Right ventricle myocardium inferior (tissue), 1 donor: Measurements from ENCODE around the gene IL18BP. TPM values are rescaled to one million over a fixed set of nuclear protein-coding genes. Genes with fewer than 3 reads are reported as not detected.

Source experiments
- ATAC-seq: fragments of 200-7000 bp; cut with Tn5 transposase; one replicate; pipeline ENCODE4 v1.9.1; 2020; ENCODE audit warnings: mild to moderate bottlenecking, moderate library complexity
- DNase-seq: peaks from one replicate; pipeline ENCODE4 v3.0.0; 2021; ENCODE audit errors: missing footprints
- intact Hi-C: fragments of 100-400 bp; cut with DNase I; formaldehyde crosslinking; loops from one replicate; pipeline ENCODE4 v1.11.0; 2022
- total RNA-seq: library from RNA; stranded (reverse); fragmentation: NEBNext Ultra II Directional; extraction: Animal tissue kit (Norgen Biotek cat#: 25700); gene quantifications from one replicate; pipeline ENCODE4 v1.2.1, GENCODE V29; 2021
- donor health status: DM: no; HTN: yes; CAD: no; lungs with severe emphysema.

The IL18BP gene
- total RNA-seq, 1 donor from 2014 or later, result 5.1 TPM

- ATAC-seq, result no peak
- DNase-seq, result no peak
- intact Hi-C loops, result no loop called here
Measured at GRCh38 chr11:71994786-71995185, 3.9 kb upstream of the IL18BP start.

- intact Hi-C loops, result no loop called here
- DNase-seq (no peak), ATAC-seq (no peak)
Measured at GRCh38 chr11:71995726-71996291, 2.9 kb upstream of the IL18BP start.

- DNase-seq, result no peak
- intact Hi-C loops, result no loop called here
- peak; percentile 1 for ATAC-seq
Measured at GRCh38 chr11:71996517-71996916, 2.2 kb upstream of the IL18BP start.

GRCh38 chr11:71996946-71997345 lies 1.8 kb upstream of the IL18BP start:
- intact Hi-C loops, result no loop called here
- peak; percentile 56 for ATAC-seq
- peak; percentile 85 for DNase-seq

- DNase-seq, result no peak
- no peak for ATAC-seq
- intact Hi-C loops, result no loop called here
Measured at GRCh38 chr11:71997594-71997993, 1.1 kb upstream of the IL18BP start.

GRCh38 chr11:71998061-71998460 lies 648 bp upstream of the IL18BP start:
- ATAC-seq, result no peak
- no peak for DNase-seq
- intact Hi-C loops, result no loop called here

GRCh38 chr11:71999362-71999761 lies 653 bp downstream of the IL18BP start:
- peak; percentile 40 for ATAC-seq
- DNase-seq, result no peak
- intact Hi-C loops, result no loop called here

- intact Hi-C loops, result no loop called here
- no peak for ATAC-seq
- DNase-seq, result no peak
Measured at GRCh38 chr11:71999798-72000197, 1.1 kb downstream of the IL18BP start.

GRCh38 chr11:72000202-72000867 lies 1.6 kb downstream of the IL18BP start:
- intact Hi-C loops, result no loop called here
- ATAC-seq (no peak), DNase-seq (no peak)

- DNase-seq (no peak), ATAC-seq (no peak)
- intact Hi-C loops, result no loop called here
Measured at GRCh38 chr11:72001285-72001684, 2.6 kb downstream of the IL18BP start.

GRCh38 chr11:72001834-72002591 lies 3.3 kb downstream of the IL18BP start:
- no peak for ATAC-seq
- DNase-seq, result no peak

GRCh38 chr11:72002841-72003775 lies 4.4 kb downstream of the IL18BP start:
- intact Hi-C loops, result no loop called here
- DNase-seq (no peak), ATAC-seq (no peak)

More at GRCh38 chr11:72001834-72002591, 3.3 kb downstream of the IL18BP start:
- intact Hi-C loops, result no loop called here

GRCh38 chr11:72003776-72004171 lies 5.1 kb downstream of the IL18BP start:
- DNase-seq (no peak), ATAC-seq (no peak)
- intact Hi-C loops, result no loop called here

- DNase-seq (no peak), ATAC-seq (no peak)
- intact Hi-C loops, result no loop called here
Measured at GRCh38 chr11:72004515-72005346, 6.0 kb downstream of the IL18BP start.

- ATAC-seq, result no peak
- intact Hi-C loops, result no loop called here
- DNase-seq, result no peak
Measured at GRCh38 chr11:72005347-72006260, 6.9 kb downstream of the IL18BP start.

- intact Hi-C loops, result no loop called here
- ATAC-seq (no peak), DNase-seq (no peak)
Measured at GRCh38 chr11:72006309-72007088, 7.8 kb downstream of the IL18BP start.

- intact Hi-C loops, result no loop called here
Measured at GRCh38 chr11:72007089-72007476, 8.4 kb downstream of the IL18BP start.

More at GRCh38 chr11:72007089-72007476, 8.4 kb downstream of the IL18BP start:
- no peak for ATAC-seq
- DNase-seq, result no peak
